NK-92 (cell line): ENCODE data around the gene HCRT.
"Not testable (repeated sequence)": the region's sequence is repeated elsewhere in the genome, so short reads cannot be mapped to it uniquely, and the experiment has no call there.

Experiments
- DNase-seq: peaks from one replicate; lab custom pipeline; 2025; ENCODE audit not compliant: unreplicated experiment; lab: John Stamatoyannopoulos, UW

HCRT gene

GRCh38 chr17:42180411-42180921 lies 4.8 kb downstream of the HCRT start:
- no peak for DNase-seq

DNA sequence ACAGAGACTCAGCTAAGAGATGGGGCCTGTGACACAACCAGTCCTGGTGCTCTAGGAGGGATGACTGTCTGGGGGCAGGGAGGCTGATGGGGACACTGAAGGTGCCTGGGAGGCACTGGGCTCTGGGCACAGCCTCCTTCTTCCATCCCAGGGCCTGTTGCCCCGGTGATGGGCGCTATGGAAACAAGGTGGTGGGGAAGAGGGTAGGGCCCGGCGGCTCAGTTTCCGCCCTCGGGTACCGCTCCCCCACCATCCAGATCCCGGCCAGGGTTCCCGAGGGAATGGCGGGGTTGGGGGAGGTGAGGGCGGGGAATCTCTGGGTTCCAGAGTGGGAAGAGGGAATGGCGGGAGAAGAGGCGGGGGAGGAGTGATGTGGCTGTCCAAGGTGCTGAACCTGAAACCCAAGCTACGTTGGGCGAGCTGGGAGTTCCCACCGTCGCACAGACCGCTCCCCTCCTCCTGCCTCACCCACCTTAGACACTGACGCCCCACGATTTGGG lies 5.3 kb downstream of the HCRT start:
- no peak for DNase-seq

GRCh38 chr17:42179335-42179734 lies 5.9 kb downstream of the HCRT start:
- no peak for DNase-seq

DNA sequence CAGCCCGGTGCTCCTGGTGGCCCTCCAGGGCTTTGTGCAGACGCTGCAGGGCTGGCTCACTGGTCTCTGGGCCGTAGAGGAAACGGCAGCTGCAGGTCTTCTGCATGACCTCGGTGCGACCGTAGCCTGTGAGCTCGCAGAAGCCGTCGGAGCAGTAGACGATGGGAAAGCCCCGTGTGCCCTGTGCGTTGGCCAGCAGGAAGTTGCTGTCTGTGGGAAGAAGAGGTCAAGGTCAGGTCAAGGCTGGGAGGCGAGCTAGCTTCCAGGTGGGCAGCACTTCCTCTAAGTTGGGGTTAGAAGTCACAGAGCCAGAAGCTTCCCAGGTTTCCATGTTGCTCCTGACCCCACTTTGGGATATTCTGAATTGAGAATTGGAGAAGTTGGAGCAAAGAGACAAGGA lies 6.4 kb downstream of the HCRT start:
- no peak for DNase-seq

DNA sequence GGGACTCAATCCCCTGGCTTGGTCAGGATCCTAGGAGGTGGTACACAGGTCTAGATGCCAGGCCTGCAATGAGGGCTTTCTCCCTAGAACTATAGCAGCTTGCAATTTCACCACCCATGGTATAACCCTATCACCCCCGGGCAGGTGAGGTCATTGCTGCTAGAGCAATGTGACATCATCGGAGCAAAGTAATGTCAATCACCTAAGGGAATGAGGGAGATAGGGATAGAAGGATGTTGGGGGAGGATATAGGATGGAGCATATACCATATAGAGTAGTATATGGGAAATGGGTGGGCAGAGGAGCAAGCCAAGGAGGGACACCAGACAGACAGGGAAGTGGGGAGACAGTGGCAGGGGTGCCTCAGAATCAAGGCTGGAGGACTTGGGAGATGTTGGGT lies 7.6 kb downstream of the HCRT start:
- no peak for DNase-seq

GRCh38 chr17:42174126-42174783 lies 11.0 kb downstream of the HCRT start:
- DNase-seq = no peak

- DNase-seq = no peak
Observed at GRCh38 chr17:42171831-42172230, 13.4 kb downstream of the HCRT start.

- no peak for DNase-seq
Observed at GRCh38 chr17:42169351-42169750, 15.9 kb downstream of the HCRT start.

GRCh38 chr17:42167807-42168206 lies 17.4 kb downstream of the HCRT start:
- no peak for DNase-seq

GRCh38 chr17:42166196-42166763 lies 19.0 kb downstream of the HCRT start:
- no peak for DNase-seq

DNA sequence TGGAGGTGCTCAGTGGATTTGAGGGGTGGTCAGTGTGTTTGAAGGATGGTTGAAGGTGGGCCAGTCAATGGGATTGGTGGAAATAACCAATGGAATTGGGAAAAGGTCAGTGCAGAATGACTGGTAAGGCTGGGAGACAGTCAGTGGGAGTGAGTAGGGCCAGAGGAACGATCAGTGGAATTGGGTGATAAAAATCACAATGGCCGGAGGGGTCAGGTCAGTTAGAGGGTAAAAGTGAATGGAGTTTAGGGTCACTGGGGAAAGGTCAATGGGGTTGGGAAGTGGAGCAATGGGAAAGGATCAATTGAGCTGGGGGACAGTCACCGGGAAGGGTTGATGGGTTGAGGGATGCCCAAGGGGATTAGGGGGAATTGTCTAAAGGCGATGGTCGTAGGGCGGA lies 19.5 kb downstream of the HCRT start:
- DNase-seq = no peak

GRCh38 chr17:42163696-42164407 lies 21.4 kb downstream of the HCRT start:
- DNase-seq = no peak

DNA sequence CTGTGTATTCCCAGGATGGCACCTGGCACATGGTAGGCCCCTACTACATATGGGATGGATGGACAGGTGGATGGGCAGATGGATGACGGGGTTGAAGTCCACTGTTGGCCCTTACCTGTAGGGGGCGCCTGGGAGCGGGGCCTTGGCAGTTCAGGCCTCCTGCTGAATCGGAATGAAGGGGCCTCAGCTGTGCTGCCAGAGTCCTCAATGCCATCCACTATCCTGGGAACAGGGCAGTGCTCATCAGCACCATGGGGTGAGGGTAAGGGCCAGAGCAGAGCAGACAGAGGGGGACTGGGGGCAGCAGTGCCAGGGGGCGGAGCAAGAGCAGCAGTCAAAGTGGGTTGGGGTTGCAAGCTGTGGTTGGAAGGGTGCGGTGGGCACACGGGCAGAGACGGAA lies 22.1 kb downstream of the HCRT start:
- DNase-seq = no peak

GRCh38 chr17:42160531-42160910 lies 24.7 kb downstream of the HCRT start:
- DNase-seq = no peak

- DNase-seq = no peak
Observed at GRCh38 chr17:42159796-42160530, 25.3 kb downstream of the HCRT start.

- no peak for DNase-seq
Observed at GRCh38 chr17:42155614-42156045, 29.6 kb downstream of the HCRT start.

DNA sequence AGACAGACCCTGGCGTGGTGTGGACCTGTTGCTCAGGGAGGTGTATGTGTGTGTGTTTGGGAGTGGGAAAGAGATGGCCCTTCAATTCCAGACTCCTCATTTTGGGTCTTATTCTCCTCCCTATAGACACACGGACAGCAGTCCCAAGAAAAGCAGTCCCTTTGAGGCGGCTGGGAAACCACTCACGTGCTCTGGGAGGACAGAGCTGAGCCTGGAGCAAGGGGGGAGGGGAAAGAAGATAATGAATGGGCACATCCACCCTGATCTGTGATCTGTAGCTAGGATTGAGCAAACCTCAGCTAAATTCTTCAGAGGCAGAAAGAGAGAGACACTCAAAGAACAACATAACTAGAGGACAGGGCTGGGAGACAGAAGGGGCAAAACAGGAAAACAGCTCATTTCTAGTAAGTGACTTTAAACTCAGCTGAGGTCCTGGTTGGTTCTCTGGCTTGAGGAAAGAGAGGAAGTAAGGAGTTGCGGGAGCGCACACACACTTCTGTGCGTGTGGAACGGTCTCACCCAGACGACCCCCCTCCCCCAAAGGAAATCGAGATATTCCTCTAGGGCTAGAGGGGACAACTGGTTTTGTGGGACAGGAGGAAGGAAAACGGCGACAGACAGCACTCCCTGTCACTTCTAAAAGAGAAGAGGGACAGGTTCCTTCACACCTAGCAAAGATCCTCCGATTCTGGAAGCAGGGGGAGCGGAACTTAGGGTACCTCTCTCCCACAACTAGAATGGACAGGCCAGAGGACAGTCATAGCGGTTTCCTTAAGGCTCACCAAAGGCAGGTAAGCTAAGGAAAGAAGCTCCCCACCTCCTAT lies 31.1 kb downstream of the HCRT start:
- DNase-seq = no peak

GRCh38 chr17:42146911-42147607 lies 38.2 kb downstream of the HCRT start:
- no peak for DNase-seq

DNA sequence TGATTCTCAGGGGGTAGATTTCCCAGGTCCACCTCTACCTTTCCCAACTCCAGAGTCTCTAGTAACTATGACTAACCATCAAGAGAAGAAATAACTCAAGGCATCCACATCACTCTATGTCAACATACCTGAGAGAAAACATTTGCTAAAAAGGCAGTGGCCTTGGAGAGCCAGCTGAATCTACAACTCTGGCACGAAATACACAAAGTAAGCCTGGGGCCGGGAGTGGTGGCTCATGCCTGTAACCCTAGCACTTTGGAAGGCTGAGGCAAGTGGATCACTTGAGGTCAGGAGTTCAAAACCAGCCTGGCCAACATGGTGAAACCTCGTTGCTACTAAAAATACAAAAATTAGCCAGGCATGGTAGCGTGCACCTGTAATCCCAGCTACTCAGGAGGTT lies 42.1 kb downstream of the HCRT start:
- DNase-seq = not testable (repeated sequence)

DNA sequence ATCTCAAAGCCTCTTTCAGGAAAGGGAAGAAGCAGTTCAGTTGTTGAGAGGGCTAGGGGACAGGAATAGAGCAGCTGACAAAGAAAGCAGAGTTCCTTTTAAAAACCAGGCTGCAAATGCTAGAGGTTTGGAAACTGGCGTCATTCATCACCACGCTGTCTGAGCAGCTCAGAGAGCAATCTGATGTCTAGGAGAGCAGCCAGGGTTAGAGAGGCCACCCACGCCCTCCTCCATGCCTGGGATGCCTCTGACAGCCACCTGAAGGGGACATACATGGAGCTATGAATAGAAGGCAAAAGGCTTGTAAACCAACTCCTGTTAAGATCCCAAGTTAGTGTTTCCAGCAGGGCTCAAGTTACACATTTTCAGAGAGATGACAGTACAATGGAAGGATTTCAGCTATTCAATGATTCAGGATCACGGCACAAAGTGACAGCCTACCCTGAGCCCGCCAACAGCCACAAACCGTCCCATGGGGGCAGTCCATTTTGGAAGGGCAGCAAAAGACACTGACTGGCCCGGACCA lies 42.8 kb downstream of the HCRT start:
- DNase-seq = no peak
